ENCODE measurements around the gene RASL10A. TPM values are rescaled to one million over a fixed set of nuclear protein-coding genes. Genes with fewer than 3 reads are reported as not detected.

The RASL10A gene
- total and polyA plus RNA-seq, 9 of the 15 experiments (the other 6 are each of a cell fraction or from before 2014, with no cell fraction given): 0.17 to 1.2 (median 0.45) TPM; not detected in 3

GRCh38 chr22:29310863-29311339 is 4.6 kb downstream of the RASL10A start (continued):
- peak; percentile 89 for TF ChIP-seq VEZF1 (CRISPR knock-in tag; IDR thresholded peaks at IDR 0.05)
- TF ChIP-seq BMI1 (IDR thresholded peaks at IDR 0.05; ENCODE audit: low read length): peak; percentile 76; the same call in 1 of the 2 replicates
- TF ChIP-seq ZEB2 (IDR thresholded peaks at IDR 0.05): no peak
- TF ChIP-seq DPF2 (IDR thresholded peaks at IDR 0.05): peak; percentile 69; the same call in 1 of the 2 replicates
- TF ChIP-seq POLR2G (IDR thresholded peaks at IDR 0.05; ENCODE audit: low read depth, low read length): 0 out of 2 replicates have a peak, but pooled peaks have one; percentile 4
- TF ChIP-seq CREM (IDR thresholded peaks at IDR 0.05; ENCODE audit: low read depth): peak; percentile 70
- TF ChIP-seq, protein P1, sequence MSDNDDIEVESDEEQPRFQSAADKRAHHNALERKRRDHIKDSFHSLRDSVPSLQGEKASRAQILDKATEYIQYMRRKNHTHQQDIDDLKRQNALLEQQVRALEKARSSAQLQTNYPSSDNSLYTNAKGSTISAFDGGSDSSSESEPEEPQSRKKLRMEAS (CRISPR knock-in tag; IDR thresholded peaks at IDR 0.05): no peak
- peak; percentile 77; the same call in 1 of the 2 replicates for TF ChIP-seq ARID4B (CRISPR knock-in tag; IDR thresholded peaks at IDR 0.05)
- TF ChIP-seq NEUROD1 (IDR thresholded peaks at IDR 0.05; ENCODE audit: borderline replicate concordance, low read depth, low read length, partially characterized antibody): peak; percentile 50
- TF ChIP-seq SAP30 (IDR thresholded peaks at IDR 0.05; ENCODE audit: borderline replicate concordance, insufficient read depth, low read depth, low read length, poor library complexity, severe bottlenecking): peak; percentile 37
- TF ChIP-seq SMARCE1 (IDR thresholded peaks at IDR 0.05): 0 out of 2 replicates have a peak, but pooled peaks have one; percentile 17
- no peak for TF ChIP-seq TFAM (CRISPR knock-in tag; conservative IDR thresholded peaks at IDR 0.05)
- TF ChIP-seq RFX1 (IDR thresholded peaks at IDR 0.05): peak; percentile 96
- TF ChIP-seq FOS (IDR thresholded peaks at IDR 0.05; ENCODE audit: extremely low read depth, insufficient read length): peak; percentile 41
- no peak for TF ChIP-seq HDAC6 (IDR thresholded peaks at IDR 0.05; ENCODE audit: low read depth, low read length)

All from K562 (cell line).